ENCODE results near the gene RIC8A. TPM values are rescaled to one million over a fixed set of nuclear protein-coding genes. Genes with fewer than 3 reads are reported as not detected.
"Not testable (repeated sequence)": the region's sequence is repeated elsewhere in the genome, so short reads cannot be mapped to it uniquely, and the experiment has no call there.

The RIC8A gene
- polyA plus RNA-seq (2013, experiment 1 of 4) = 75.2 TPM
- polyA plus RNA-seq (2013, experiment 2 of 4) = 71.5 TPM
- polyA plus RNA-seq (2013, experiment 3 of 4) = 54.4 TPM
- polyA plus RNA-seq (2013, experiment 4 of 4) = 54.7 TPM

DNA sequence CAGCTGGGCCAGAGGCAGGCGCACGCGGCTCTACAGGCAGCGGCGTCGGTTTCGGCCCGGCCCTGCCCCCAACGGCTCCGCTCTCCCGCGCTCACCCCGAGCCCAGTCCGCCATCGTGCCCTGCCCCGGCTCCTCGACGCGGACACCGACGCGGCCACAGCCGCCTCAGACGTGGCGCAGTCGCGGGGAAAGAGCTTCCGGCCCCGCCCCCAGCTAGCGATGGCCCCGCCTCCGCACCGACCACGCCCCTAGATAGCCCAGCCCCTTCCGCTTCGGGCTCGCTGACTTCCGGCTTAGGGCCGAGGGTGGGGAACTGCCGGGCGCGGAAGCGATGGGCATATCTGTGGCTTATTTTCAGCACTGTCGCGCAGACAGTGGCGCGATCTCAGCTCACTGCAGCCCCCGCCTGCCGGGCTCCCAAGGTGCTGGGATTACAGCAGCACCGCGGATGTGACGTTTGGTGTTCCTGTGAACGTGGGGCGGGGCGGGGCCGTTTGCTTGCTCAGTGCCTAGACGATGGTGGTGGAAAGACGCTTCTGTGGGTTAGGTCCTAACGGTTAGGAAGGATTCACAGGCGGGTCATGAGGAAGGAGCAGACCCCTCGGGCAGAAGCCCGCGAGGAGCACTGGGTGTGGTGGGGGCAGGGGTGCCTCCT lies at the start of gene RIC8A, which contains the start of gene BET1L:
Gene RIC8A, plus strand, starts transcription at position 501 of the 655 bp plus-strand sequence. CDS start 1,147 bp downstream, outside the sequence.
Gene BET1L, minus strand, starts transcription at position 192 of the 655 bp plus-strand sequence. Its CDS starts 78 bp downstream, at position 114.
- H3K9me3 ChIP-seq (ENCODE audit: control insufficient read depth, low read length) = no peaks in the 10 kb centered on the region
- WGBS, 2 experiments = 0% methylated on average over 63 of the region's 63 CpGs
- peak within 1 kb of the TSS; percentile 84 for H3K4me3 ChIP-seq (ENCODE audit: insufficient read depth, low read depth, low read length)
- peak within 1 kb of the TSS; percentile 93 for H3K27ac ChIP-seq (ENCODE audit: insufficient read depth, low read depth, low read length, poor library complexity, severe bottlenecking)
- peaks cover 7% of the 10 kb centered on the region for H3K4me1 ChIP-seq (ENCODE audit: control insufficient read depth, insufficient read depth, low read length)
- H3K27me3 ChIP-seq (ENCODE audit: control insufficient read depth, insufficient read depth, low read length, poor library complexity, severe bottlenecking) = no peaks in the 10 kb centered on the region
- H3K36me3 ChIP-seq (ENCODE audit: control insufficient read depth, insufficient read depth, low read length) = peaks cover 20% of the 10 kb centered on the region

DNA sequence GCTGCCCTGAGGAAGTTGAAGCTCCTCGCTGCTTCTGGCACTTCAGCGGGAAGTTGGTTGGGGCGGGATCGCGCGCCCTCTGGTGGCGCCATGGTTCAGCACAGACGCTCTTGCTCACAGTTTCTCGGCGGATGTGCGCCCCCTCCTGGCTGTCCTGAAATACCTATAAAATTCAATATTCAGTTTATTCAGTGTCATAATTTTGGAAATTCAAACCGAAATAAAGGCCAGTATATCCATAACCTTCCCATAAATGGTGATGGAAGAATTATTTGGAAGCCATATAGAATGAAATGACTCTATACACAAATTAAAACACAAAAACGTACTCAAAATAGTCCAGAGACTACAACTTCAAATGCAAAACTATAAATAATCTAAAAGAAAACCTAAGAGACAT lies 27.3 kb upstream of the RIC8A start:
- H3K27ac ChIP-seq (ENCODE audit: insufficient read depth, low read depth, low read length, poor library complexity, severe bottlenecking); H3K9me3 ChIP-seq (ENCODE audit: control insufficient read depth, low read length); H3K4me3 ChIP-seq (ENCODE audit: insufficient read depth, low read depth, low read length); H3K4me1 ChIP-seq (ENCODE audit: control insufficient read depth, insufficient read depth, low read length); H3K27me3 ChIP-seq (ENCODE audit: control insufficient read depth, insufficient read depth, low read length, poor library complexity, severe bottlenecking); H3K36me3 ChIP-seq (ENCODE audit: control insufficient read depth, insufficient read depth, low read length): not testable (repeated sequence)
- WGBS, 2 experiments = no CpG with 5 or more reads among the region's 13 CpGs

GRCh38 chr11:189200-189783 lies 18.2 kb upstream of the RIC8A start:
- WGBS, 2 experiments = 91 to 93% methylated on average over 24 to 25 of the region's 55 CpGs
- H3K27me3 ChIP-seq (ENCODE audit: control insufficient read depth, insufficient read depth, low read length, poor library complexity, severe bottlenecking) = not testable (repeated sequence)

GRCh38 chr11:189843-190311 lies 17.6 kb upstream of the RIC8A start:
- not testable (repeated sequence) for H3K27me3 ChIP-seq (ENCODE audit: control insufficient read depth, insufficient read depth, low read length, poor library complexity, severe bottlenecking); H3K4me1 ChIP-seq (ENCODE audit: control insufficient read depth, insufficient read depth, low read length); H3K27ac ChIP-seq (ENCODE audit: insufficient read depth, low read depth, low read length, poor library complexity, severe bottlenecking); H3K9me3 ChIP-seq (ENCODE audit: control insufficient read depth, low read length); H3K36me3 ChIP-seq (ENCODE audit: control insufficient read depth, insufficient read depth, low read length); H3K4me3 ChIP-seq (ENCODE audit: insufficient read depth, low read depth, low read length)
- 83 to 91% methylated on average over 7 of the region's 25 CpGs for WGBS, 2 experiments

More at GRCh38 chr11:189200-189783, 18.2 kb upstream of the RIC8A start:
- not testable (repeated sequence) for H3K4me3 ChIP-seq (ENCODE audit: insufficient read depth, low read depth, low read length); H3K36me3 ChIP-seq (ENCODE audit: control insufficient read depth, insufficient read depth, low read length); H3K4me1 ChIP-seq (ENCODE audit: control insufficient read depth, insufficient read depth, low read length); H3K27ac ChIP-seq (ENCODE audit: insufficient read depth, low read depth, low read length, poor library complexity, severe bottlenecking); H3K9me3 ChIP-seq (ENCODE audit: control insufficient read depth, low read length)

DNA sequence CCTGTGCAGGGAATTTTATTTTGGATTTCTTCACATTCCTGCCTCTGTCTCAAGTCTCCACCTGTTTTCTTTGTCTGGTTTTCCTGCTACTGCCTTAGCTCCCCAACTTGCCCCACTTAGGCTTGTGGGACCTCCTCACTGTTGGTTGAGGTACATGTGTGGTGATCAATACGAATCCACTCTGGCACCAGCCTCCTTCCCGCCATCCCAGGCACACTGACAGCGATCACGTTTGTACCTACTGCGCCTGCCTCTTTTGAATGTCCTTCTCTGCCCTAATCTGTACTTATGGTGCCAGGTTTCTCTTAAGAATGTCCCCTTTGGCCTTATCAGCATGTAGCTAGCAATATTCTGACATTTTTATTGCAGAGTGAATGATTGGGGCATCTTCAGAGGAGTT lies 17.0 kb upstream of the RIC8A start:
- not testable (repeated sequence) for H3K4me3 ChIP-seq (ENCODE audit: insufficient read depth, low read depth, low read length); H3K27me3 ChIP-seq (ENCODE audit: control insufficient read depth, insufficient read depth, low read length, poor library complexity, severe bottlenecking); H3K36me3 ChIP-seq (ENCODE audit: control insufficient read depth, insufficient read depth, low read length); H3K4me1 ChIP-seq (ENCODE audit: control insufficient read depth, insufficient read depth, low read length); H3K27ac ChIP-seq (ENCODE audit: insufficient read depth, low read depth, low read length, poor library complexity, severe bottlenecking); H3K9me3 ChIP-seq (ENCODE audit: control insufficient read depth, low read length)
- 85 to 93% methylated on average over 2 to 4 of the region's 5 CpGs for WGBS, 2 experiments

DNA sequence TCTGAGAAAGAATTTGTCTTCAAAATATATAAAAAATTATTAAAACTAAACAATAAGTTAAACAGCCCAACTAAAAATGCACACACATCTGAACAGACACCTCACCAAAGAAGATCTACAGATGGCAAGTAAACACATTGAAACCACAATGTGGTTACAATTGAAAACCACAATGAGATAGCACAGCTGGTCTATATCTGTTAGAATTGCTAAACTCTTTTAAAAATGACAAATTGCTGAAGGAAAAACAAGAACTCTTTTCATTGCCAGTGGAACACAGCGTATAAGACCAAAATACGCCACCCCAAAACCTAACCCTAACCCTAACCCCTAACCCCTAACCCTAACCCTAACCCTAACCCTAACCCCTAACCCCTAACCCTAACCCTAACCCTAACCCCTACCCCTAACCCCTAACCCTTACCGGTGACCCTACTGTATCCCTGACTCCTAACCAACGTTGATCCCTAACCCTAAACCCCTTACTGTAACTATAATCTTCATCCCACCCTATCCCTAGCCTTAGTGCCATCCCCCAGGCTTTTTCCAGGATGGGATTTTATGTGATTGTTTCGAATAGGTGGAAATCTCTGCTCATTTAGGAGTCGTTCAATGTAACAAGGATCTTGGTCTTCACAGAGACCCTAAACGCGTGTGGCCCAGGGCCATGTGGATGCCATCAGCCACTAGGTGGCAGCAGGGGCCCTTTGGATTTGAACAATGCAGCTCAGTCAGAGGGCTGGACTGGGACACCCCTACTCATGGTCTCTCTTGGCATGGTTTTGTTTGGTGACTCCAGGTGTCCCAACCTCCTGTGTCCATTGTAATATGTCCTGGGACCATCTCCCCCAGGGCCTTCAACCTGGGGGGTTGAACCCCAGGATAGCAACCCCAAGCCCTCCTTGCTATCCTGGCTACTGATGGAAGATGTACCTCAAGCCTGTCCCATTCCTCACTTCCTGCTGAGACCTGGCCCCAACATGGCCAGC lies 15.7 kb upstream of the RIC8A start:
- not testable (repeated sequence) for H3K4me1 ChIP-seq (ENCODE audit: control insufficient read depth, insufficient read depth, low read length); H3K27me3 ChIP-seq (ENCODE audit: control insufficient read depth, insufficient read depth, low read length, poor library complexity, severe bottlenecking); H3K9me3 ChIP-seq (ENCODE audit: control insufficient read depth, low read length); H3K36me3 ChIP-seq (ENCODE audit: control insufficient read depth, insufficient read depth, low read length); H3K4me3 ChIP-seq (ENCODE audit: insufficient read depth, low read depth, low read length); H3K27ac ChIP-seq (ENCODE audit: insufficient read depth, low read depth, low read length, poor library complexity, severe bottlenecking)
- 57 to 100% methylated on average over 1 to 2 of the region's 8 CpGs for WGBS, 2 experiments

DNA sequence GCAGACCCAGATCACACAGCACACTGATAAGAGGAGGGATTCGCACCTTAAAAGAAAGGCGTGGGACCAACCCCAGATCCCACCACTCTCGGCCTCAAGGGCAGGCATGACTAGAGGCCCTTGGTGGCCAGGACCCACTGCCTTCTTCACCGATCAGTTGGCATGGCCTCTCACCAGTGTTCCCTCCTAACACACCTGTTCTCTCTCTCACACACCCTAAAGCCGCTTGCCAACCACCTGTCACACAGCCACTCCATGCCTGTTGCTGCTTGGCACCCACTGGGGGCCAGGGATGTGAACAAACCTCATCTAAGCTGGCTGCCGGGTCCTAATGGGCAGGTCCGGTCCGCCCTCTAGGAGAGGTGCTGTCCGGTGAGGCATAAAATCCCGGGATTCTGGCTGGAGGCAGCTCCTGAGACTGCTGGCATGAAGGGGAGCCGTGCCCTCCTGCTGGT lies 14.8 kb upstream of the RIC8A start, which contains the start of gene SCGB1C1:
Gene SCGB1C1, plus strand, starts transcription at position 405 of the 455 bp plus-strand sequence. Its CDS starts 22 bp downstream, at position 427.
- not testable (repeated sequence) for H3K9me3 ChIP-seq (ENCODE audit: control insufficient read depth, low read length); H3K4me3 ChIP-seq (ENCODE audit: insufficient read depth, low read depth, low read length); H3K36me3 ChIP-seq (ENCODE audit: control insufficient read depth, insufficient read depth, low read length); H3K4me1 ChIP-seq (ENCODE audit: control insufficient read depth, insufficient read depth, low read length); H3K27me3 ChIP-seq (ENCODE audit: control insufficient read depth, insufficient read depth, low read length, poor library complexity, severe bottlenecking); H3K27ac ChIP-seq (ENCODE audit: insufficient read depth, low read depth, low read length, poor library complexity, severe bottlenecking)
- 95 to 97% methylated on average over 2 to 4 of the region's 11 CpGs for WGBS, 2 experiments

- H3K36me3 ChIP-seq (ENCODE audit: control insufficient read depth, insufficient read depth, low read length); H3K4me3 ChIP-seq (ENCODE audit: insufficient read depth, low read depth, low read length); H3K9me3 ChIP-seq (ENCODE audit: control insufficient read depth, low read length); H3K27me3 ChIP-seq (ENCODE audit: control insufficient read depth, insufficient read depth, low read length, poor library complexity, severe bottlenecking); H3K27ac ChIP-seq (ENCODE audit: insufficient read depth, low read depth, low read length, poor library complexity, severe bottlenecking); H3K4me1 ChIP-seq (ENCODE audit: control insufficient read depth, insufficient read depth, low read length): not testable (repeated sequence)
- WGBS, 2 experiments = 86 to 90% methylated on average over 5 of the region's 5 CpGs
Measured at GRCh38 chr11:193481-193880, 14.0 kb upstream of the RIC8A start.

- Histone ChIP-seq H3K36me3 (ENCODE audit: control insufficient read depth, insufficient read depth, low read length) (no peaks in the 10 kb centered on the region), H3K9me3 (ENCODE audit: control insufficient read depth, low read length) (no peaks in the 10 kb centered on the region), H3K27me3 (ENCODE audit: control insufficient read depth, insufficient read depth, low read length, poor library complexity, severe bottlenecking) (no peaks in the 10 kb centered on the region), H3K4me1 (ENCODE audit: control insufficient read depth, insufficient read depth, low read length) (no peaks in the 10 kb centered on the region), H3K27ac (ENCODE audit: insufficient read depth, low read depth, low read length, poor library complexity, severe bottlenecking) (no peak overlapping the region), H3K4me3 (ENCODE audit: insufficient read depth, low read depth, low read length) (no peak overlapping the region)
- WGBS, 2 experiments = 90 to 92% methylated on average over 23 of the region's 23 CpGs
Measured at GRCh38 chr11:196786-197731, 10.4 kb upstream of the RIC8A start.

All from ectodermal cell (in vitro differentiated cells).